Loucy (cell line): ENCODE data around the gene SHANK3.

Experiments used
- H2AFZ ChIP-seq: fragments of 200-600 bp; sonication (generic); 2 replicates; pipeline ENCODE4 v1.6.0; 2016; ENCODE audit warnings: antibody characterized with exemption, mild to moderate bottlenecking, low read length, moderate library complexity
- H3F3A ChIP-seq: fragments of 200-600 bp; 2 replicates; pipeline ENCODE4 v1.6.0; 2016; ENCODE audit warnings: antibody characterized with exemption, low read depth, mild to moderate bottlenecking
- H3K27me3 ChIP-seq: fragments of 200-600 bp; sonication (generic); 2 replicates; pipeline ENCODE4 v1.6.1; 2014; ENCODE audit warnings: low read length, mild to moderate bottlenecking; ENCODE audit not compliant: insufficient read depth, poor library complexity, severe bottlenecking
- H3K36me3 ChIP-seq: fragments of 200-600 bp; sonication (generic); 2 replicates; pipeline ENCODE4 v1.6.1; 2016; ENCODE audit warnings: low read length; ENCODE audit not compliant: insufficient read depth
- H3K4me1 ChIP-seq: fragments of 200-600 bp; sonication (generic); 2 replicates; pipeline ENCODE4 v1.5.1; 2014; ENCODE audit warnings: low read length, mild to moderate bottlenecking; ENCODE audit not compliant: insufficient read depth, poor library complexity, severe bottlenecking
- H3K4me2 ChIP-seq: fragments of 200-600 bp; sonication (generic); 2 replicates; pipeline ENCODE4 v1.6.0; 2014; ENCODE audit warnings: antibody characterized with exemption, low read length, low read depth, mild to moderate bottlenecking; ENCODE audit not compliant: poor library complexity, severe bottlenecking
- H3K4me3 ChIP-seq: fragments of 200-600 bp; sonication (generic); 2 replicates; pipeline ENCODE4 v1.5.1; 2014; ENCODE audit warnings: low read length, mild to moderate bottlenecking, mixed read lengths; ENCODE audit not compliant: poor library complexity, severe bottlenecking
- H3K79me2 ChIP-seq: fragments of 200-600 bp; sonication (generic); 2 replicates; pipeline ENCODE4 v1.6.1; 2014; ENCODE audit warnings: low read length; ENCODE audit not compliant: insufficient read depth
- H3K9ac ChIP-seq: fragments of 200-600 bp; sonication (generic); 2 replicates; pipeline ENCODE4 v1.6.0; 2014; ENCODE audit warnings: mild to moderate bottlenecking, low read depth, low read length, moderate library complexity; ENCODE audit not compliant: poor library complexity, severe bottlenecking
- H3K9me2 ChIP-seq: fragments of 200-600 bp; sonication (generic); replicated peaks from 2 replicates; pipeline ENCODE4 v1.6.1; 2016; ENCODE audit warnings: low read depth, low read length, mixed read lengths
- H3K9me3 ChIP-seq: fragments of 200-600 bp; sonication (generic); 2 replicates; pipeline ENCODE4 v1.6.1; 2014; ENCODE audit warnings: mild to moderate bottlenecking, antibody characterized with exemption, low read length, low read depth; ENCODE audit not compliant: insufficient read depth
- H4K20me1 ChIP-seq: fragments of 200-600 bp; sonication (generic); 2 replicates; pipeline ENCODE4 v1.6.0; 2014; ENCODE audit warnings: antibody characterized with exemption, low read length, mild to moderate bottlenecking; ENCODE audit not compliant: insufficient read depth, poor library complexity, severe bottlenecking
- EZH2phosphoT487 ChIP-seq: fragments of 200-600 bp; IDR thresholded peaks from 2 replicates; pipeline ENCODE4 v1.6.1; 2018; ENCODE audit warnings: antibody characterized with exemption, mild to moderate bottlenecking, moderate library complexity, borderline replicate concordance
- TF ChIP-seq, protein P1 (sequence below): fragments of 200-600 bp; sonication (generic); conservative IDR thresholded peaks from 2 replicates; pipeline ENCODE4 v1.5.1; 2014; ENCODE audit warnings: mild to moderate bottlenecking, antibody characterized with exemption, low read length

The SHANK3 gene

DNA sequence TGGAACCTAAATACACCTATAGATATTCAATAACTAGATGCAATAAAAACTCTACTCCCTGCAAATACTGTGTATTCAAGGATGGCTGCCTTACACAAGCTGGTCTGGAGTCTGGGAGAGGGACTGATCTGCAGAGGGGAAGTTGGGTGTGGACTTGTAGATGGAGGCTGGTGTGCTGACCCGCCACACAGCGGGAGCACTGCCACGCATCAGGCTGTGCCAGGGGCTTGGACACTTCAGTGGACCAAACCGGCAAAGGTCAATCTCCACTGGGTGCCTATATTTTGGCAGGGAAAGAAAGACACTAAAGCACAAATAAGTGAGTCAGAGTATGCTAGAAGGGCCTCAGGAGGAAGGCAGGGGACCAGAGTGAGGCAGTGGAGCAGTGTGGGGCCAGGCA lies 2.1 kb upstream of the SHANK3 start:
- H3K9me3 ChIP-seq, result no peaks in the 10 kb centered on the region
- H3K79me2 ChIP-seq, result peaks cover 14% of the 10 kb centered on the region
- H3K9ac ChIP-seq, result no peak overlapping the region
- H3K4me1 ChIP-seq, result peaks cover 34% of the 10 kb centered on the region
- H3F3A ChIP-seq, result peaks cover 6% of the 10 kb centered on the region; the same call in 1 of the 2 replicates
- no peaks in the 10 kb centered on the region for H3K36me3 ChIP-seq
- no peaks in the 10 kb centered on the region for H3K27me3 ChIP-seq
- no peak overlapping the region; the same call in 1 of the 2 replicates for H2AFZ ChIP-seq
- no peak overlapping the region for H3K4me3 ChIP-seq
- TF ChIP-seq, protein P1, sequence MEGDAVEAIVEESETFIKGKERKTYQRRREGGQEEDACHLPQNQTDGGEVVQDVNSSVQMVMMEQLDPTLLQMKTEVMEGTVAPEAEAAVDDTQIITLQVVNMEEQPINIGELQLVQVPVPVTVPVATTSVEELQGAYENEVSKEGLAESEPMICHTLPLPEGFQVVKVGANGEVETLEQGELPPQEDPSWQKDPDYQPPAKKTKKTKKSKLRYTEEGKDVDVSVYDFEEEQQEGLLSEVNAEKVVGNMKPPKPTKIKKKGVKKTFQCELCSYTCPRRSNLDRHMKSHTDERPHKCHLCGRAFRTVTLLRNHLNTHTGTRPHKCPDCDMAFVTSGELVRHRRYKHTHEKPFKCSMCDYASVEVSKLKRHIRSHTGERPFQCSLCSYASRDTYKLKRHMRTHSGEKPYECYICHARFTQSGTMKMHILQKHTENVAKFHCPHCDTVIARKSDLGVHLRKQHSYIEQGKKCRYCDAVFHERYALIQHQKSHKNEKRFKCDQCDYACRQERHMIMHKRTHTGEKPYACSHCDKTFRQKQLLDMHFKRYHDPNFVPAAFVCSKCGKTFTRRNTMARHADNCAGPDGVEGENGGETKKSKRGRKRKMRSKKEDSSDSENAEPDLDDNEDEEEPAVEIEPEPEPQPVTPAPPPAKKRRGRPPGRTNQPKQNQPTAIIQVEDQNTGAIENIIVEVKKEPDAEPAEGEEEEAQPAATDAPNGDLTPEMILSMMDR, result no peak
- no peak for TF ChIP-seq EZH2phosphoT487
- H4K20me1 ChIP-seq, result peaks cover 7% of the 10 kb centered on the region
- no peaks in the 10 kb centered on the region for H3K9me2 ChIP-seq
- no peak overlapping the region for H3K4me2 ChIP-seq

DNA sequence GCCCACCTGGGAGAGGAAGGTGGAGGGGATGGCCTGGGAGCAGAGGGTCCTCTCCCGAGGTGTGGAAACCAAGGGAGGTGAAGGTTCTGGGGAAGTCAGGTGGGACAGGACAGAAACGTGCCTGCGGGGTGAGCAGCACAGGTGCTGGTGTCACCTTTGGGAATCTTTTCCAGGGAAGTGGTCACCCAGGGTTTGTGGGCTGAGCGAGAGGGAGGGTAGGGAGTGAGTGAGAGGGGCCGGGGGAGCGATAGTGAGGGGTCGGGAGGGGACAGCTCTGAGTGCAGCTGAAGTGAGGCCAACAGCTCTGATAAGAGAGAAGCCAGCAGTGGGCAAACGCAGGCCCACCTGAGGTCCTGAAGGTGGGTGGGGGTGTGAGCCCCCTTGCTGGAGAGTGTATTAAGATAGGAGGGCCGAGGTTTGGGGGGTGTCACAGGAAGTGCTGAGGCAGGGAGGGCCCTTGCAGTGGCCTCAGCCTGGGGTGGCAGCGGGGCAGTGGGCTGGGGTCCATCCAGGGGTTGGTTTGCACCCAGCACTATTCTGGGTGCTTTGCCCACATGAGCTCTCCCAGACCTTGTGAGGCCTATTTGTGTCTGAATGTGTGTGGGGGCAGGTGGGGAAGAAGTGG lies 1.6 kb upstream of the SHANK3 start:
- Histone ChIP-seq H3K4me3 (peak overlapping the region; percentile 75), H2AFZ (no peak overlapping the region; the same call in 1 of the 2 replicates), H3K27me3 (no peaks in the 10 kb centered on the region), H3K79me2 (peaks cover 19% of the 10 kb centered on the region), H3K9me3 (no peaks in the 10 kb centered on the region), H3K4me2 (peak overlapping the region; percentile 70), H3K36me3 (no peaks in the 10 kb centered on the region), H3K9ac (peak overlapping the region; percentile 61), H4K20me1 (peaks cover 12% of the 10 kb centered on the region), H3F3A (peaks cover 6% of the 10 kb centered on the region; the same call in 1 of the 2 replicates), H3K9me2 (no peaks in the 10 kb centered on the region), H3K4me1 (peaks cover 34% of the 10 kb centered on the region)
- no peak for TF ChIP-seq EZH2phosphoT487
- TF ChIP-seq, protein P1, result no peak

GRCh38 chr22:50671641-50672040 lies 982 bp upstream of the SHANK3 start:
- H3K9me2 ChIP-seq, result no peaks in the 10 kb centered on the region
- no peaks in the 10 kb centered on the region for H3K9me3 ChIP-seq
- peak overlapping the region; percentile 75 for H3K4me3 ChIP-seq
- peaks cover 26% of the 10 kb centered on the region for H3K79me2 ChIP-seq
- H3F3A ChIP-seq, result peaks cover 6% of the 10 kb centered on the region; the same call in 1 of the 2 replicates
- peaks cover 16% of the 10 kb centered on the region for H4K20me1 ChIP-seq
- H2AFZ ChIP-seq, result no peak overlapping the region
- no peaks in the 10 kb centered on the region for H3K27me3 ChIP-seq
- peaks cover 35% of the 10 kb centered on the region for H3K4me1 ChIP-seq
- peaks cover 3% of the 10 kb centered on the region; the same call in 1 of the 2 replicates for H3K36me3 ChIP-seq
- TF ChIP-seq, protein P1, result no peak
- no peak for TF ChIP-seq EZH2phosphoT487
- peak overlapping the region; percentile 70 for H3K4me2 ChIP-seq
- H3K9ac ChIP-seq, result peak overlapping the region; percentile 61
